DOHH2 (cell line): ENCODE measurements around the gene TMEM131.

ENCODE experiments used
- EZH2phosphoT487 ChIP-seq: fragments of 200-600 bp; sonication (generic); IDR thresholded peaks from 2 replicates; pipeline ENCODE4 v1.6.1; 2017; ENCODE audit warnings: borderline replicate concordance, mild to moderate bottlenecking, antibody characterized with exemption, low read length, moderate library complexity, mixed read lengths
- TF ChIP-seq, protein P1 (sequence below): fragments of 200-600 bp; sonication (generic); IDR thresholded peaks from one replicate; pipeline ENCODE4 v1.5.1; 2014; ENCODE audit warnings: antibody characterized with exemption, mild to moderate bottlenecking, low read depth, low read length; ENCODE audit not compliant: poor library complexity, severe bottlenecking

DNA sequence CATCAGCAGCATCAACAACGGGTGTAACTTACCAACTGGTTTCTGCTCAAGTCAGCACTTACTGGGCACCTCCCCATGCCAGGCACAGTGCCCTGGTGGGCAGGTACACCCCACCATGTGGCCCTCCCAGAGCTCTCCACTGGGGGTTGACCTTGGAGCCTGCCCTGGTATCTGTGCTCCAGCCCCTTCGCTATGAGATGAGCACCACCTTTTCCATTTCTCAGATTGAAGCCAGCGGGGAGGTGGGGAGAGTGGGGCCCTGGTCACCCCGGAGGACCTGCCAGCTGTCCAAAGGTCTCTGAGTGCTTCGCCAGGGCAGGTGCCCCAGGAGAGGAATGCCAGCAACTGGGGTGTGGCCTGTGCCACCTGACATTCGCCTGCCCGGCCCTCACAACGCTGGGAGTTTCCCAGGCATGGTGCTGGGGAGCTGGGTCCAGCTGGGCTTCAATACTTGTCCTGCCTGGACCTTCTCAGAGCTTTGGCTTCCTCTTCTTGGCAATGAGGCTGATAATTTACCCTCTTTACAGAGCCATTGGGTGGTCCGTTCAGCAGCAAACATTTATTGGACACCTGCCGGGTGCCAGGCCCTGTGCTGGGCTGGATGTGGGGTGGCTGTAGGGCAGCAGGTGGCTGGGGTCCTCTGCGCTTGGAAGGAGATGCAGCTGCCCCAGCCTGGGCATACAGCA lies 288.2 kb downstream of the TMEM131 start:
- TF ChIP-seq EZH2phosphoT487 = no peak
- TF ChIP-seq, protein P1, sequence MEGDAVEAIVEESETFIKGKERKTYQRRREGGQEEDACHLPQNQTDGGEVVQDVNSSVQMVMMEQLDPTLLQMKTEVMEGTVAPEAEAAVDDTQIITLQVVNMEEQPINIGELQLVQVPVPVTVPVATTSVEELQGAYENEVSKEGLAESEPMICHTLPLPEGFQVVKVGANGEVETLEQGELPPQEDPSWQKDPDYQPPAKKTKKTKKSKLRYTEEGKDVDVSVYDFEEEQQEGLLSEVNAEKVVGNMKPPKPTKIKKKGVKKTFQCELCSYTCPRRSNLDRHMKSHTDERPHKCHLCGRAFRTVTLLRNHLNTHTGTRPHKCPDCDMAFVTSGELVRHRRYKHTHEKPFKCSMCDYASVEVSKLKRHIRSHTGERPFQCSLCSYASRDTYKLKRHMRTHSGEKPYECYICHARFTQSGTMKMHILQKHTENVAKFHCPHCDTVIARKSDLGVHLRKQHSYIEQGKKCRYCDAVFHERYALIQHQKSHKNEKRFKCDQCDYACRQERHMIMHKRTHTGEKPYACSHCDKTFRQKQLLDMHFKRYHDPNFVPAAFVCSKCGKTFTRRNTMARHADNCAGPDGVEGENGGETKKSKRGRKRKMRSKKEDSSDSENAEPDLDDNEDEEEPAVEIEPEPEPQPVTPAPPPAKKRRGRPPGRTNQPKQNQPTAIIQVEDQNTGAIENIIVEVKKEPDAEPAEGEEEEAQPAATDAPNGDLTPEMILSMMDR = no peak
